GM19397 (cell line): Measurements from ENCODE around the gene SH3BGRL2.

Experiments
- ATAC-seq: cut with Tn5 transposase; IDR thresholded peaks from one replicate; pipeline ENCODE4 v1.9.1; 2021; ENCODE audit warnings: mild to moderate bottlenecking, moderate library complexity; ENCODE audit not compliant: unreplicated experiment

Gene SH3BGRL2

DNA sequence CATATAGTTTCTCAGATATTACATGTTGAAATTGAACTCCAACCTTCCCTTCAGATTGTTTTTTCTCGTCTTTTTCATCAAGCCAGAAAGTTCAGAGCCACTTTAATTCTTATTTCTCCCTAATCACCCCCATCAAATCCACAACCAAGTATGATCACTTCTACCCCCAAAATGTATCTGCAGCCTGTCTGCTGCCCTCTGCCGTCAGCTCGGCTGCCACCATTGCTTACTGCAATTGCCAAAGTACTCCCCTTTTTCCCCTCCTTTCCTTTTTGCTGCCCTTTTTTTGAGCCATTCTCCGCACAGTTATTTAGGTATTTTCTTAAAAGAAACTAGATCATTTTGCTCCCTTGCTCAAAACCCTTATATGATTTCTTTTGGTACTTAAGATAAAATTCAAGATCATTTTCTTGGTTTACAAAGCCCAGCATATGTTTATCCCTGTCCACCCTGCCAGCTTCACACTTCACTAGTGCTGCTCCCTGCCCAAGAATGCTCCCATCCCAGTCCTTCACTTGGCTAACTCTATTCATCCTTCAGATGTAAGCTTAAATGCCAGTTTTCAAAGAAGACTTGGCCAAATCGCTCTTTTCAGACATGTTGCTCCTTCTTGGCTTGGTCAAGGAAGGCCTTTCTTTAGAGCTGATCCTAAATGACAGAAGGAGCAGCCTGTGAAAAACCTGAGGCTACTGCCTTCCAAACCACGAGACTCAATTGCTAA is 63.7 kb downstream of the SH3BGRL2 start:
- no peak for ATAC-seq

DNA sequence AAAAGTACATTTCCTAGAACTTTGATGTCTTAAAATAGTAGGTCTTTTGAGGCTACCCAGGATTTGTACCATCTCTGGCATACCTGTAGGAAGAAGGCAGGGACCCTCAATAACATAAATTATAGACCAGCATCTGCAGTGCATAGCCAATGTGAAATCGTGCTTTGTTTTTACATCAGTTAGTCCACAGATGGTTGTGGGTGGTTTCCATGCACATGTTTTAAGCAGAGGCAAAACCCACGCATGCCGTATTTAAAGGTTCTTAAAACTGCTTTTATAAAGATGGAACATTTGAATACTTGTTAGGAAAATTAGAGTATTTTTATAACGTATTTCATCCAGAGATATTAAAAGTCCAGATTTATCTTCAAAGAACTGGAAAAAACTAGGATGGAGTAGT is 66.3 kb downstream of the SH3BGRL2 start:
- no peak for ATAC-seq

DNA sequence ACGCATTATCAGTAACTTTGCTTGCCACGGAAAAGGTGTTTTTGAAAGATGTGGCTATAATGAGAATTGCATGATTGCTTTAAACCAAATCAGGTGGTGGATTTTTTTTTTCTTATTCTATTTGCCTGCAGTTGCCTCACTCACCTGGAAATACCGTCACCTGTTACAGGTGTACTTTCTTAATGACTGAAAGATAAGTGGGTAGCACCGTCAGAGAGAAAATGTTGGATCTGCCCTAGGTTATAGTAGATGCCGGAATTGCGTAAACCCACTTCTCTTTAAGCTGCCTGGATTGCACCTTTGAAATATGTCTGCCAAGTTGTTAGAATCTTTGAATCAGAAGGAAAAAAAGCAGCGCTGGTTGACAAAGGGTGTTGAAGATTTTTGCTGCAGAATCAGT is 68.5 kb downstream of the SH3BGRL2 start:
- no peak for ATAC-seq

DNA sequence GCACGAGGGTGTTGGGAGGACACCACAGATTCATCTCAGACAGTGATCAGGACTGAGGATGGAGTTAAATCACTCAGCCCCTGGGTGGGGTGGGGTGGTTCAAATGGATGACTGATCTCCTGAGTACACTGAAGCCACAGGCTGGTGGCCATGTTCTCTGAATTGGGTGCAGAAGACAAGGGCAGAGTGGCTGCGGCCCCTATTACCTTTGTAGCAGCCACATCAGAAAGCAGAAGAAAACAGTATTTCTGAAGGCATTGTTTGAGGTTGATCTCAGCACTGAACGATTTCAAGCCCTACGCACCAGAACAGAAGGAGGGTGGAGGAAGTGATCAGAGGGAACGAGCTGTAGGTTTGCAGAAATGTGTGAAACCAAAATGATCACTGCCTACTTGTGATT is 71.6 kb downstream of the SH3BGRL2 start:
- ATAC-seq: no peak

DNA sequence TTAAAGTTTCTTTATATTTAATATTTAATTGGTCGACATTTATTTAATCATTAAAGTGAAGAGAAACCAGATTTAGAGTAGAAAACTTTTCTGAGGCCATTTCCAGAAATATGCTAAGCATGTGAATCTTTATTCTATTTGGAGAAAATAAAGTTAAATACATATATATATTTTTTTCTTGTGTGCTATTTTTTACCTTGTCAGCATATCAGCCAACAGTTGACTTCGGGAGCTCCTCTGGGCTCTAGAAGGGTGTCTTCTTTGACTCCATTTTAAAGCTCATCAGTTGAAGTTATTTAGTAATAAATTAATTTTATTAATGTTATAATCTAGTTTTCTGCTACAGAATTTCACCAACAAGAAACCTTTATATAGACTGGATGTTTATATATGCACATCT is 73.1 kb downstream of the SH3BGRL2 start:
- no peak for ATAC-seq

DNA sequence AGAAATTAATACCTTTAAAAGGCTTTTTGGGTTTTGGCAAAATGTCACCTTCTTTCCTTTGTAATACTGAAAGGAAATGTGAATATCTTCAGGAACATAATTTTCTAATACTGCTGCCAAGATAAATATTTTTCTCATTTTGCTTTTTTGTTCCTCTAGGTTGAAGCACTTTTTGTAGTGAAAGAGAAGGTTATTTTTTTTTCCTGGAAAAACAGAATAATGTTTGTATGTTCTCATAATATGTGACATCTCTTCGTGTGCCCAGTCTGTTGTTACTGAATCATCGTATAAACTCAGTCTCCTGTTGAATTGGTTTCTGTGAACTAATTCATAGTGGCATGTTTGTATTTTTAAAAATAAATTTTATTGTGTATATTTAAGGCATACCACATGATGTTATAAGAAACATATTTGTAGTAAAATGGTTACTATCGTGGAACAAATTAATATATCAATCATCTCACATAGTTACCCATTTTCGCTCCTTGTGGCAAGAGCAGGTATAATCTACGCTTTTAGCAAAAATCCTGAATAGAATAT is 74.4 kb downstream of the SH3BGRL2 start:
- ATAC-seq: no peak

DNA sequence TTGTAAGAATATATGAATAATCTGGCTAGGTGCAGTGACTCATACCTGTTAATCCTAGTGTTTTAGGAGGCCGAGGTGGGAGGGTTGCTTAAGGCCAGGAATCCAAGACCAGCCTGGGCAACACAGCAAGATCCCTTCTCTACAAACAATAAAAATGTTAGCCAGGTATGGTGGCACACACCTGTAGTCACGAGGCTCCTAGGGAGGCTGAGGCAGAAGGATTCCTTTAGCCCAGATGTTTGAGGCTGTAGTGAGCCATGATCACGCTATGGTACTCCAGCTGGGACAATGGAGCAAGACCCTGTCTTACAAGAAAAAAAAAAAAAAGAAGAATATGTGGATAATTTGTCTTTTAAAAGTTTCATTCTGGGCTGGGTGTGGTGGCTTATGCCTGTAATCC is 75.4 kb downstream of the SH3BGRL2 start:
- no peak for ATAC-seq

DNA sequence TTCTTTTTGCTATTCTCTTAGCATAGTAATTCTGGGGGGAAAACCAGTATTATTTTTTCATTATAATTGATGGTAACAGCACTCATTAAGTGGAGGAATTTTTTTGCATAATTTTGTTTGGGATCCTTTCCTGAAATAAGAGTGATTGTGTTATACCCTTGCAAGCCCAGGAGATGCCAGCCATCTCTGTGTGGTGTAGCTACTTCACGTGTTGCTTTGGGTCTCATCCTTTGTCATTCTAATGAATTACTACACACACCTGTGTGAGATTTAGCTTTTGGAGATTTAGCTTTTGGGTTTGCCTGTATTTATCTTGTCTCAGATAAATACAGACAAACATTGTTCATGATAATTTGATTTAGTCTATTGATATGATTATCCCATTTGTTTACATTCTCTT is 76.5 kb downstream of the SH3BGRL2 start:
- no peak for ATAC-seq

DNA sequence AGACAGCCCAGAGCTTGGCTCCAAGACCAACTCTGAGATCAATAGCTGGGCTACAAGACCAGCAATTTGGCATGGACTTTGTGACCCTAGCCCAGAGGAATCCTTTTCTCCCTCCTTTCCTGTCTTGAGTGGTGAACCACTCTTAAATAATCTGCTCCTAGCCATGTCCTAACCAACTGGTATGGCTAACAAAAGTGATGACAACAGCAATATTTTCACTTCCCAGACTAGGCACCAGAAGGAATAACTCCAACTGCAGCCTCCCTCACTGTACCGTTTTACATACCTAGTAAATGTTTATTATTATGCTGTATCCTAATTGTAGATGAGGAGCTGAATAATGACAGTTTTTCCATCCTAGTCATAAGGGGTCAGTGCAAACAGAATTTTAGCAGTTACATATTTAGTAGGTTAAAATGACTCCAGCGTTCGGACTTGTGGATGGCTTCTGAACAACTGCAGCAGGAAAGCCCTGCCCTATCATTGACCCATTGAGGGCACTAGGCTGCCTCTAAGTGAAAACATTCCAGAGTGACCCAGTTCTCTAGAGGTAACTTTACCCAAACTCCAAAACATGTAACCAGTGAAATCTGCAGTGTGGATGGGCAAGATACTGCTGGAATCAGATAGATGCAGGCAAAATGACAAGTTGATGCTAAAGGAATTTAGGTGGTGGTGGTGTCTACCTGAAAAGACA is 77.1 kb downstream of the SH3BGRL2 start:
- no peak for ATAC-seq

DNA sequence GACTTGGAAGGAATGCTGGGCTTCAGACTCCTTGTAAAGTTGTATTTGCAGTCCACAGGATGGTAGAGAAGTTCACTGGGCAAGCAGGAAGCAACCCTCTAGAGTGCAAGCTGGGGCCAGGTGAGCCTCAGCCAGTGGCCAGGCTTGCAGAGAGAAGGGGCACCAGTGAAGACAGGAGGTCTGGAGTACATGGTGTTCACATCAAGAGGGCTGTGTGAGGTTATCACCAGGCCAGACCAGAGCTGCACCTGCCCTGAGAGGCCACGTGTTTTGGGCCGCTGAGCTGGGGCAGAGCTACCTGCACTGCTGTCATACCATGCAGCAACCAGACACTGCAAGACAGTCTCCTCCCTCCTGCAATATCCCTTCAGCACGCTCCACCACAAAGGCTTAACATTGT is 79.0 kb downstream of the SH3BGRL2 start:
- ATAC-seq: no peak

DNA sequence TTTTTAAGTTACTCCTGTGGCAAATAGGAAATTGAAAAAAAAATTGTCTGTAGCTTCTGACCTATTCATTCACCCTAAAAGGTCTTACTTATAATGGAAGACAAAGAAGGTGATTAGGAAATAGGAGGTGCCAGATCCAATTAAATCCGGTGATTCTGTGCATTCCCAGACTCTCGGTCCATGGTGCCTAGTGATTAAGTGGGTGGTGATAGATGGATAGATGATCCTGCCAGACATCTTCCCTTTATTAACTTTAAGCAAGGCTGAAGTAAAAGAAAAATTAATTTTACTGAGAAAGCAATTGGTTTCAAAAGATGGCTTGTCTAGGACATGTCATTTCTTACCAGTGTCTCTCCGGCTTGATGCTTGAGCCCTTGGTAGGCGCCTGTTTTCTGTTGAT is 80.0 kb downstream of the SH3BGRL2 start:
- no peak for ATAC-seq

DNA sequence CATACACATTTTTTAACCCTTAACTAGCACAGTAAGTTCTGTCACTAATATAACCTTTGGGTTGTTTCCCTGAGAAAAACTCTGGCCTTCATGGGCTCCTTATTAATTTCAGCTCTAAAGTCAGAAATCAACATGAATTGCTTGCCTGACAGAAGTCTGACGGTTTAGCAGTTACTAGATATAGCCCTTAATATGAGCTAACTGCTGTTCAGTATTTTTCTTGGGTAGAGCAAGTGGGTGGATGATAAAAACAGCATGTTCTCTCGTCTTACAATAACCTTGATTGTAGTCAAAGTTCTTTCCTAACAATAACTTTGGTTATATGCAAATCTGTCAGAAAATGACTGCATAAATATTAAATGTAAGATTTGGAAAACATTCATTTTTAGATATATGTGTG is 81.0 kb downstream of the SH3BGRL2 start:
- no peak for ATAC-seq

DNA sequence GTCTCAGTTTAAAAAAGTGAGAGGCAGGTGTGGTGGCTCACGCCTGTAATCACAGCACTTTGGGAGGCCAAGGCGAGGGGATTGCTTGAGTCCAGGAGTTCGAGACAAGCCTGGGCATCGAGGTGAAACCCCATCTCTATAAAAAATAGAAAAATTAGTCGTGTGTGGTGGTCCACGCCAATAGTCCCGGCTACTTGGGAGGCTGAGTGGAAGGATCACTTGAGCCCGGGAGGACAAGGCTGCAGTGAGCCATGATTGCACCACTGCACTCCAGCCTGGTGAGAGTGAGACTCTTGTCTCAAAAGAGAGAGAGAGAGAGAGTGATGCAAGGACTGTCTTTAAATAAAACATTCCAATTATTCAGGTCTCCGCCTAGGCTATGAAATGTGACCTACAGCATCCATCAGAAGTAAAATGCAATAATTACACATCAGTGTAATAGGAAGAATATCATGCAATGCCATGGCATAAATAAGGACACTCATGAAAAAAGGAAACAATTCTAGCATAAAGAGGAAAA is 81.5 kb downstream of the SH3BGRL2 start:
- no peak for ATAC-seq

DNA sequence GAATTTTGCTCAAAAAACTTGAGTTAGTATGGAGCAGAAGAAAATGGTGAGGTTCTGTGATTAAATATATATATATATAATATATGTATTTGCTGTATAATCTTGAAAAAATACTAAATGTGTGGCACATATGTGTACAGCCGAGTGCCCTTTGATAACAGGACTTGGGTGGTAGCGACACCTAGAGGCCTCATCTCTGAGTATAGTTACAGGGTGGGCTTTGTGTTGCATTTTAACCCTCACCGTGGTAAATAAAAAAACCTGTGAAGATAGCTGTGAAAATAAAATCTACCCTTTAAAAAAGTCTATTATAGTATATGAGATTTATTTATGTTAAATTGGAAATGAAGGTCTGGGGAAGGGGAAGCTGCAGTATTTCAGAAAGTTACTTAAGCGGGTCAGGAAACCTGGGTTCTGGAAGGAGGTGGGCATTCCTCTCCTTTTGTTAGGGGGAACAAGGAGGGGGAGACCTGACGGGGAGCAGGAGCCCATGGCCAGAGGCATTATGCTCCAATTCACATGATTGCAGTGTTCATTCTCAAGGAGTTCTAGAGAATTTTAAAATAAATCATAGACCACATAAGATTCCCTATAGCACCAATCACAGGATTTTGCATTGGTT is 82.7 kb downstream of the SH3BGRL2 start:
- ATAC-seq: no peak

DNA sequence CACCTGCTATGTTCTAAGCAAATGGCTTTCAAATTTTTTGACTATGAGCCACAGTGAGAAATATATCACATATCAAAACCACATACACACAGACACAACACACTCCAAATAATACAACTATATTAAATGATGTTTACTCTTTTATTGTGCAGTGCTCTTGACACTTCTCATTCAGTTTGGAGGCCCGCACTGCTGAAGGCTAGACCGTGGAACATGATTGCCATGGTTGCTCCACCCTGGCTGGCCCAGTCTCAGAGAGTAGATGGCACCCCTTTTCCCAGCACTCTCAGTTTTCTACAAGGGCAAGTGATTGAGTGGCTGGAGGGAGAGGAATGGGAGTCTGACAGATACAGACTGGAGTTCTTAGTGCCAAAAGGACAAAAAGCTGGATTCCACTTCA is 86.9 kb downstream of the SH3BGRL2 start:
- ATAC-seq: no peak

DNA sequence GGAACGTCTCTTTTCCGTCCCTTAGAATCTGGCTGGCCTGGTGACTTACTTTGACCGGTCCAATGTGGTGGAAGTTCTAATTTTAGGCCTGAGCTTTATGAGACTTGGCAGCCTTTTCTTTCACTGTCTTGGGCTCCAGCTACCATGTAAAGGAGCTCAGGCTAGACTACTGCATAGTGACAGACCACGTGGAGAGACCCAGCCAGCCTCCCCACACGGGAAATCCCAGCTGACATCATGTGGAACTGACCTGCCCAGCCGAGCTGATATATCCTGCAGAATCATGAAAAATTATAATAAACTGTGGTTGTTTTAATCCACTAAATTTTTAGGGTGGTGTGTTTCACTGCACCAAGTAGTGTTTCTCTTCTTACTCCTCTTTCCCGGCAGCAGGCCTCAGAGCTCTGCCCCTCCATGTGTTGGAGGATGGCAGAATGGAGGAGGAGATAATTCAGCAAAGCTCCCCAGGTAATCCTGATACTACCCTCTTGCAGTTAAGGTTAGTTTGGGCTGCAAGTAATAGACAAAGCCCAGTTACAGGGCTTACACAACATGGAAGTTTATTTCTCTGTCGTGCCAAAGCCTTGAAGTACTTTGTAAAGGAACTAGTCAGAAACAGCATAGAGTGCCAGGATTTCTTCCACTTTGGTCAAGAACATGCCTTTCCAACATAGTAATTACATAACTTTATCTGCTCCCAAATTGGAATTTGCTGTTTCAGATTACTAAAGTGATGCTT is 87.5 kb downstream of the SH3BGRL2 start:
- no peak for ATAC-seq

DNA sequence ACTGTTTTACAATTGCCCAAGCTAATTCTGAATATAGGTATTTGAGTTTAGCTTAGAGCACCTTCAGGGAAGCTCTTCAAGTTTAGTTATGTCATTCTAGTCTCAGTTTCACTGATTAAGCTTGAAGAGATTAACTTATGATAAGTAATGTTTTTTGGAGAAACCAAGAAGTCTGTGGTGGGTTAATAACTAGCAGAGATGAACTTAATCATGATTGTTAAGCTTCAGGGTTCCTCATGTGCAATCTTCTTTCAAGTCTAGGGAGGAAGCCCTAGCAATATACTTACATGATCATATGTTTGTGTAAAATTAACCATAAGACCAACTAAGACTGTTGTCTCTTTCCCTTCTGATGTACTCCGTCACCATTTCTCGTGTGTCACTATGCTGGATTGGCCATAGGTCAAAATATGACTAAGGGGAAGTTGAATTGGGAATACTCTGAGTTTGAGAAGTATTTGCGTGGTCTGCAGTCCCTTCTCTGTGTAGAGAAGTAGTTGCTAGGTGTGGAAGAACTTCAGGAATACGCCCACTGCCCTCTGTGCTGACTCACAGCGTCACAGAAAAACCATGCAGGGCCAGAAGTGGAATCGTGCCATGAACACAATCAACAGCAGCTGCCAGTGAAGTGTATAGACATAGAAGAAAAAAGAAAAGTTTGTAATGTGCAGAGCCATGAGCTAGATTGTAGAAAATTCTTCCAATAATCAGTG is 88.3 kb downstream of the SH3BGRL2 start:
- ATAC-seq: no peak

DNA sequence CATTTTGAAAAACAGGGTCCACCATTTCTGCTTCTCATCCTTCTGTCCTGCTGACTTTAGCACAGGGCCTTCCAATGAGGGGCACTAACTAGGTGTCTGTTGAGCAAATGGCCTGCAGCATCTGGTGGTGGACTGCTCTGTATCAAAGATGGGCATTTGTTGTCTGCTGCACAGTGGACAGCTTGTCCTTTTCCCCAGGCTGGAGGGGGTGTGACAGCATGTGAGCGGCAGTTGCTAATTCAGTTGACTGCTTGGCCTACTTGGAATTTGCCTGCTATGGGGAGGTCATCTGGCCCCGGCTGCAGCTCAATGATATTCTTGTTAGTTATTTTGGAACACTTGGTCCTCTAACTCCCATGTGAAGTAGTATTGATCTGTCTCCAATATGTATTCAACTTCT is 93.7 kb downstream of the SH3BGRL2 start:
- ATAC-seq: no peak

DNA sequence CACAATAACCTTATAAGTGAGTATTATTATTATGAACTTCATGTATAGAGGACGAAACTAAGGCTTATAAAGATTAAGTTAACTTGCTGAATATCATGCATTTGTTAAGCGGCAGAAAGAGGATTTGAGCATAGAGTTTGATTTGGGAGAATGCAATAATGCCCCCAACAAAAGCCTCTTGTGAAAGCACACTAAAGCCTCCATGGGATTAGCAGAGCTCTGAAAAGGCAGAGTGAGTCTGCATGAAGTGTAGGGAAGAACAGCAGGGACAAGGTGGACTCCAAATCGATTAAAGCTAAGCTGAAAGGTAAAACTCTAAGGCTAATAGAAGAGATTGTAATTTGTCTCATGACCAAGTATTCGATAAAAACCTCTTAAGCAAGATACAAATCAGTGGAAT is 100.3 kb downstream of the SH3BGRL2 start:
- ATAC-seq: no peak

DNA sequence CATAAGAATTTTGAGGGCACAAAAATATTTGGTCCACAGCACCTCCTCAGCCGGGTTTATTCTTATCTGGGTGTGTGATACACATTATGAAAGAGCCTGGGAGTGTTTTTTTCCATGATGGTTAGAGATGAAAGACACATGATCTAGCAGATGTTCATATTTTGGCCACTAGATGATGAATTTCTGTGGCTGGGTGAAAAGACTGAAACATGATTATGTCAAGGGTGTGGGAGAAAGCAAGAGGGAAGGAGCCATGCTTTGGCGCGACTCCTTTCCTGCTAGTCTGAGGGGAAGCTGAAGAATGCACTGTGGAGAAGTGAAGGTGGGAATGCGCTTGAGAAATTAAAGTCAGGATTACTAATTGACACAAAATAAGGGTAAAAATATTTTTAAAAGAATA is 102.3 kb downstream of the SH3BGRL2 start:
- no peak for ATAC-seq

DNA sequence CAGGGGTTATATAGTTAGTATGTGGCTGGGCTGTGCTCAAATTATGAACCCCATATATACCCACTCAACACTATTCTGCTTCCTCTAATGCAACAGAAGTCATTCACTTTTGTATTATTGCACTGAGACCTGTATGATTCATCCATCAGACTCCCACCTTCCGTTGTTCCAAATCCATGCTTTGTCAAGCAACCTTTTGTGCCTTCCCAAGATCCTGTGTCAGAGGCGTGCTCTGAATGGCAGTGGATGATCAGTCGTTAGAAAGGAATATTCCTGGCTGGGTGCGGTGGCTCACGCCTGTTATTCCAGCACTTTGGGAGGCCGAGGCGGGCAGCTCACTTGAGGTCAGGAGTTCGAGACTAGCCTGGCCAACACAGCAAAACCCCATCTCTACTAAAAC is 103.2 kb downstream of the SH3BGRL2 start:
- ATAC-seq: no peak
